SH-SY5Y (cell line): ENCODE data around the gene ITGA3.

Experiments
- GATA2 ChIP-seq: IDR thresholded peaks from 2 replicates; pipeline ENCODE4 v1.6.1; 2011; ENCODE audit warnings: mild to moderate bottlenecking, low read depth, low read length
- GATA3 ChIP-seq: IDR thresholded peaks from 2 replicates; pipeline ENCODE4 v1.6.1; 2011; ENCODE audit warnings: low read depth, mild to moderate bottlenecking, low read length, moderate library complexity

DNA sequence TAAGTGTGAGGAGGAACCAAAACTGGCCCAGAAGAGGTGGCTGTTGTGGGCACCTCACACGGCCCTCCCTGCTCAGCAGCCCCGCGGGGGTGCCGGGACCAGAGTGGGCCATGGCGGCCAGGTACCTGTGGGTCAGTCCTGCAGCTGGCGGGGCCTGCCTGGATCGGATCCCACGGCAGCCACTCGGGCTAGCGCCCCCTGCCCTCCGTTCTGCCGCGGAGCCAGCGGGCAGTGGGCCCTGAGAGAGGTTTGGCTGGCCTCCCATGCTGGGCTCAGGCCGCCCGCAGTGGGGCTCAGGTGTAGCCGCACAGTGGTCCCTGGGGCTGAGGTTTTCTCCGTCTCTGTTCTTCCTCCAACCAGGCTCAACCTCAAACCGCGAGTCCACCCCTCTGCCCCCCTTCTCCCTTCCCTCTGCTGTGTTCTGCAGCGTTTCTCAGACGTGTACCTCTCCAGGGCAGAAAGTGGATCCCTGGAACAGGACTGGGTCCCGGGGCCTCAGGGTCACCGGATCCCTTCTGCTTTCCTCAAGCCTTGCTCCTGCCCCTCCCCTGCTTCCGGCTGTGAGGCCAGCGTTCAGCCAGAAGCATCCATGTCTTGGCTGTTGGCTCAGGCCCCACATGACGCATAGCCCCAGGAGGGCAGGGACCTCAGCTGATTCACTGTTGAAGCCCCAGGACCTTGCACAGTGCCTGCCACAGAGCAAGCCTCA is 28.6 kb upstream of the ITGA3 start:
- TF ChIP-seq GATA2 (no peak), GATA3 (no peak)
